ENCODE measurements around the gene KRT37. TPM values are rescaled to one million over a fixed set of nuclear protein-coding genes. Genes with fewer than 3 reads are reported as not detected.
A peak's percentile ranks its signal among the peaks of the same experiment; 100 is the strongest.

Gene KRT37
- total and polyA plus RNA-seq, 9 of the 15 experiments (the other 6 are each of a cell fraction or from before 2014, with no cell fraction given), result not detected

- TF ChIP-seq CEBPB (tag; IDR thresholded peaks at IDR 0.05) (peak; percentile 72), MYBL2 (IDR thresholded peaks at IDR 0.05; ENCODE audit: low read depth) (no peak), MYBL2 (CRISPR knock-in tag; IDR thresholded peaks at IDR 0.05; ENCODE audit: borderline replicate concordance) (no peak), CEBPG (CRISPR knock-in tag; IDR thresholded peaks at IDR 0.05) (no peak), CEBPG (tag; conservative IDR thresholded peaks at IDR 0.05 in 1 of 2, IDR thresholded peaks at IDR 0.05 in 1 of 2) (peak; percentile 26 to 32; a peak in 2 of 4 replicates)
- no peaks in the 10 kb centered on the region for H3K36me3 ChIP-seq (ENCODE audit: control insufficient read depth, insufficient read depth, low read length)
- H3K79me2 ChIP-seq (ENCODE audit: control insufficient read depth, insufficient read depth, low read length), result no peaks in the 10 kb centered on the region; the same call in 2 of the 3 replicates
- 0% methylated on average over 5 of the region's 5 CpGs for WGBS (ENCODE audit: insufficient coverage, low coverage, missing lambda C conversion rate)
- FAIRE-seq, result no peak
- in situ Hi-C loops (cut with MboI), result no loop called here
- ATAC-seq, result no peak
- H3K27me3 ChIP-seq (ENCODE audit: control insufficient read depth in 2 of 2, insufficient read depth in 2 of 2, low read length in 2 of 2), result peaks cover 4 to 40% of the 10 kb centered on the region in 2 experiments; a peak in 4 of 5 replicates
- H2AFZ ChIP-seq (ENCODE audit: low read depth, low read length), result no peak overlapping the region
- POLR2A ChIA-PET, result interaction anchor here (0.7 kb wide), 1 partner anchor 57 kb away, joined by 3 read pairs; no protein-coding TSS in a partner anchor
- H3K9me1 ChIP-seq (ENCODE audit: control insufficient read depth, insufficient read depth, low read length), result no peaks in the 10 kb centered on the region
- no peak for DNase-seq (ENCODE audit: extremely low read depth in 1 of 4, low spot score in 3 of 4)
- no peak overlapping the region for H3K4me2 ChIP-seq (ENCODE audit: insufficient read depth, low read length)
- no peaks in the 10 kb centered on the region for H4K20me1 ChIP-seq (replicated peaks; ENCODE audit: control insufficient read depth, insufficient read depth, low read length)
- no peak overlapping the region for H3K4me3 ChIP-seq
- H3K9me3 ChIP-seq (replicated peaks; ENCODE audit: control insufficient read depth, insufficient read depth, low read depth, low read length), result no peaks in the 10 kb centered on the region
- BruUV-seq (replicated peaks), result no TSS peak
- CTCF ChIA-PET (ENCODE audit: low intra/inter-chr PET ratio), result no interaction called here
- no peak overlapping the region for H3K9ac ChIP-seq (ENCODE audit: insufficient read depth in 1 of 2, low read depth in 2 of 2, low read length in 2 of 2)
- intact Hi-C loops (cut with micrococcal nuclease), result no loop called here
- H3K27ac ChIP-seq (ENCODE audit: extremely low read depth, low read depth, low read length), result no peak overlapping the region
- no peaks in the 10 kb centered on the region for H3K4me1 ChIP-seq (replicated peaks in 1 of 2; ENCODE audit: control insufficient read depth in 2 of 2, insufficient read depth in 2 of 2, low read length in 2 of 2)
Measured at GRCh38 chr17:41439375-41439774, 15.0 kb upstream of the KRT37 start.

- no peaks in the 10 kb centered on the region for H3K4me1 ChIP-seq (replicated peaks in 1 of 2; ENCODE audit: control insufficient read depth in 2 of 2, insufficient read depth in 2 of 2, low read length in 2 of 2)
- ChIA-PET POLR2A (interaction anchor here (0.7 kb wide), 1 partner anchor 586 kb away, joined by 3 read pairs; no protein-coding TSS in a partner anchor), CTCF (ENCODE audit: low intra/inter-chr PET ratio) (no interaction called here)
- intact Hi-C loops (cut with micrococcal nuclease) (no loop called here), in situ Hi-C loops (cut with MboI) (no loop called here)
- FAIRE-seq, result no peak
- no peak overlapping the region for H2AFZ ChIP-seq (ENCODE audit: low read depth, low read length)
- H3K27me3 ChIP-seq (ENCODE audit: control insufficient read depth in 2 of 2, insufficient read depth in 2 of 2, low read length in 2 of 2), result peaks cover 4 to 40% of the 10 kb centered on the region in 2 experiments; a peak in 4 of 5 replicates
- no peaks in the 10 kb centered on the region for H3K9me1 ChIP-seq (ENCODE audit: control insufficient read depth, insufficient read depth, low read length)
- H3K27ac ChIP-seq (ENCODE audit: extremely low read depth, low read depth, low read length), result no peak overlapping the region
- no peaks in the 10 kb centered on the region for H3K36me3 ChIP-seq (ENCODE audit: control insufficient read depth, insufficient read depth, low read length)
- no peaks in the 10 kb centered on the region for H3K9me3 ChIP-seq (replicated peaks; ENCODE audit: control insufficient read depth, insufficient read depth, low read depth, low read length)
- 8% methylated on average over 9 of the region's 9 CpGs for WGBS (ENCODE audit: insufficient coverage, low coverage, missing lambda C conversion rate)
- no peak for DNase-seq (ENCODE audit: extremely low read depth in 1 of 4, low spot score in 3 of 4)
- no peak for ATAC-seq
- H3K4me3 ChIP-seq, result no peak overlapping the region
- no peak overlapping the region for H3K9ac ChIP-seq (ENCODE audit: insufficient read depth in 1 of 2, low read depth in 2 of 2, low read length in 2 of 2)
- no peaks in the 10 kb centered on the region for H3K79me2 ChIP-seq (ENCODE audit: control insufficient read depth, insufficient read depth, low read length)
- H3K4me2 ChIP-seq (ENCODE audit: insufficient read depth, low read length), result no peak overlapping the region
- BruUV-seq (replicated peaks), result no TSS peak
- no peaks in the 10 kb centered on the region for H4K20me1 ChIP-seq (replicated peaks; ENCODE audit: control insufficient read depth, insufficient read depth, low read length)
- TF ChIP-seq THRAP3 (IDR thresholded peaks at IDR 0.05; ENCODE audit: borderline replicate concordance), result no peak
- no peak for TF ChIP-seq FOXJ2 (tag; IDR thresholded peaks at IDR 0.05)
- TF ChIP-seq ASH1L (IDR thresholded peaks at IDR 0.05; ENCODE audit: borderline replicate concordance, low read depth, partially characterized antibody), result no peak
- TF ChIP-seq HMG20A (CRISPR knock-in tag; conservative IDR thresholded peaks at IDR 0.05), result no peak
- no peak for TF ChIP-seq GTF2E2 (tag; IDR thresholded peaks at IDR 0.05)
- no peak for TF ChIP-seq HINFP (tag; conservative IDR thresholded peaks at IDR 0.05; ENCODE audit: low read depth)
- no peak for TF ChIP-seq HLTF (IDR thresholded peaks at IDR 0.05)
Measured at GRCh38 chr17:41437769-41438168, 13.4 kb upstream of the KRT37 start.

All from K562 (cell line).